22Rv1 (cell line): ENCODE measurements around the gene SLC1A2.

ENCODE experiments used
- ZFX ChIP-seq: fragments of 450-650 bp; IDR thresholded peaks from 2 replicates; pipeline ENCODE4 v1.6.1; 2017; ENCODE audit warnings: antibody characterized with exemption, borderline replicate concordance
- TF ChIP-seq, protein P1 (sequence below): fragments of 450-650 bp; IDR thresholded peaks from 2 replicates; pipeline ENCODE4 v1.5.1; 2017; ENCODE audit warnings: mild to moderate bottlenecking

DNA sequence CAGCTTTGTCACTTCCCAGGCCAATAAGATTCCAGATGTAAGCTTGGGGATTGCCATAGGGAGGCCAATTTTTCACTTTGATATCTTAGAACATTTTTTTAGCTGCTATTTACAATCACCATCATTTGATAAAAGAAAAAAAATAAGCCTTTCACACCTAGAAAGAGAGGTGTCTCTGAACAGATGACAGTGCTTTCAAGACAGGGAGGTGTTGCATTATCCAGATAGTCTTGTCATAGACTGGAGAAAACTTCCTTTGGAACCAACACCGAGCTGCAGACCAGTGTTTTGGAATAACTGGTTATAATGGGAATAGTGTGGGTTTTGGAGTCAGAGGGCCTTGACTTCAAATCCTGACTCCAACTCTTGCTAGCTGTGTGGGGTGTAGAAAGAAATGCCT lies 101.0 kb downstream of the SLC1A2 start:
- TF ChIP-seq, protein P1, sequence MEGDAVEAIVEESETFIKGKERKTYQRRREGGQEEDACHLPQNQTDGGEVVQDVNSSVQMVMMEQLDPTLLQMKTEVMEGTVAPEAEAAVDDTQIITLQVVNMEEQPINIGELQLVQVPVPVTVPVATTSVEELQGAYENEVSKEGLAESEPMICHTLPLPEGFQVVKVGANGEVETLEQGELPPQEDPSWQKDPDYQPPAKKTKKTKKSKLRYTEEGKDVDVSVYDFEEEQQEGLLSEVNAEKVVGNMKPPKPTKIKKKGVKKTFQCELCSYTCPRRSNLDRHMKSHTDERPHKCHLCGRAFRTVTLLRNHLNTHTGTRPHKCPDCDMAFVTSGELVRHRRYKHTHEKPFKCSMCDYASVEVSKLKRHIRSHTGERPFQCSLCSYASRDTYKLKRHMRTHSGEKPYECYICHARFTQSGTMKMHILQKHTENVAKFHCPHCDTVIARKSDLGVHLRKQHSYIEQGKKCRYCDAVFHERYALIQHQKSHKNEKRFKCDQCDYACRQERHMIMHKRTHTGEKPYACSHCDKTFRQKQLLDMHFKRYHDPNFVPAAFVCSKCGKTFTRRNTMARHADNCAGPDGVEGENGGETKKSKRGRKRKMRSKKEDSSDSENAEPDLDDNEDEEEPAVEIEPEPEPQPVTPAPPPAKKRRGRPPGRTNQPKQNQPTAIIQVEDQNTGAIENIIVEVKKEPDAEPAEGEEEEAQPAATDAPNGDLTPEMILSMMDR = no peak
- TF ChIP-seq ZFX = no peak
